Fibroblast of upper back skin (primary cell): ENCODE measurements around the gene KCNA3.

Source experiments
- DNase-seq: peaks from one replicate; pipeline ENCODE4 v3.0.0-alpha.2; 2013

Gene KCNA3

GRCh38 chr1:110674337-110675059, at the start of gene KCNA3:
KCNA3 (minus strand) TSS chr1:110674940; CDS start chr1:110674809, 131 bp downstream.
- DNase-seq, result no peak

GRCh38 chr1:110722807-110723206, 48.1 kb upstream of the KCNA3 start:
- no peak for DNase-seq

GRCh38 chr1:110719908-110720307, 45.2 kb upstream of the KCNA3 start:
- no peak for DNase-seq

DNA sequence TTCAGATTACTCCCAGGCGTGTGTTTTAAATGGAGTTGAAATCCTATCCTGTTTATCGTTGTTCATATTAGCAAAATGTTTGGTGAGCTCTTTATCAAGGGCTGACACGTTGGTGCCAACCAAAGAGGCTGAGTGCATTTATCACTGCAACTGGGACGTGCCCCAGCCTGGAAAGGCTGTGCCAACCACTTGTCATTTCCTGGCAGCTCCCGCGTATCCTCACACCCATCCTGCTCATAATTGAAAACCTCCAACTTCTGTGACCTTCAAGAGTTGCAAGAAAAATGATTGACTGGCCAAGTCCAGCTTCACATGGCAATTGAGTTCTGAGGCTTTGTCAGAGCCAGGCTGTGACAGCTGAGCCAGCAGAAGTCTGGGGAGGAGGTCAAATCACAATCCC, 43.7 kb upstream of the KCNA3 start:
- no peak for DNase-seq

GRCh38 chr1:110717179-110717578, 42.4 kb upstream of the KCNA3 start:
- DNase-seq, result no peak

DNA sequence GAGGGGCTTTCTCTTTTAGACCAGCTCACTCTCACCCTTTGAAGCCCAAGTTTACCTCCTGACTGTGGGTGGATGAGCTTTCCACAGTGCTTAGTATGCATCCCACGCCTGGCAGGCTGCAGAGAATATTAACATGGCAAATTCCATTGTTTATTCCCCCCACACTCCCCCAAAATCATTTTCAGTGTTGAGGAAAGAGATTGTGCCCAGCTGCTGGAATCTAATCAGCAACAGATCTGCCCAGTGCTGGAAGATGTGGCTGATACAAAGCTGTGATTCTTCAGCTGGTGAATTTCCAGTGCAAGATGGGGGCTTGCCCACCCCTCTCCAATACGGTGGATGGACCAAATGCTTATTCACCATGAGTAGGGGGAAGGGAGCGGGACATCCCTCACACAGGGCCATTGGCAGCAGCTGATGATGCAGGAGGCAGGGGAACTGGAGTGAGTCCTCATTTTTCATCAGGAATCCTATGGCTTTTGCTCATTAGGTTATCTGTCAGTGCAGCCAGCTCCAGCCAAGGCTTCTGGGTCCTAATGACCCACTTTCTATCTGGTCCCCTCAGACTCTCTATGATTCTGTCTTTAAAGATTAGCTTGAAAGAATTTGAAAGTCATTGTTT, 39.7 kb upstream of the KCNA3 start:
- DNase-seq, result no peak

- no peak for DNase-seq
Observed at GRCh38 chr1:110713221-110713620, 38.5 kb upstream of the KCNA3 start.

GRCh38 chr1:110710314-110710713, 35.6 kb upstream of the KCNA3 start:
- no peak for DNase-seq

DNA sequence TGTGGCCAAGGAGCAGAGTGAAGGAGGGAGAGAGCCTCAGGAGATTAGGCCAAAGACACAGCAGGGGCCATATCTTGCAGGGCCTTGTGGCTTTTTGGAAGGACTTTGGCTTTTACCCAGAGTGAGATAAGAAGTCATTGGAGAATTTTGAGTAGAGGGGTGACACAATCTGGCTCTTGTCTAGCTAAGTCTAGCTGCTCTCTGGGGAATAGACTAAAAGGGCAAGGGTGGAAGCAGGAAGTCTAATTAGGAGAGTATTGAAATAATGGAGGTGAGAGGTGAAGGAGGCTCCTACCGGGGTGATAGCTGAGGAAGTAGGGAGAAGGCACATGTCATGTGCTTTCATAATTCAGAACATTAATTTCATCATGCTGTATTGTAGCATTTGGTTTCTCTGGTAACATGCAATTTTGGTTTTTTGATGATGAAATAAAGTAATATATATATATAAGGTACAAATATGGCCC, 34.3 kb upstream of the KCNA3 start:
- no peak for DNase-seq

- no peak for DNase-seq
Observed at GRCh38 chr1:110707232-110707631, 32.5 kb upstream of the KCNA3 start.

- no peak for DNase-seq
Observed at GRCh38 chr1:110706621-110707020, 31.9 kb upstream of the KCNA3 start.

- no peak for DNase-seq
Observed at GRCh38 chr1:110702260-110702659, 27.5 kb upstream of the KCNA3 start.

DNA sequence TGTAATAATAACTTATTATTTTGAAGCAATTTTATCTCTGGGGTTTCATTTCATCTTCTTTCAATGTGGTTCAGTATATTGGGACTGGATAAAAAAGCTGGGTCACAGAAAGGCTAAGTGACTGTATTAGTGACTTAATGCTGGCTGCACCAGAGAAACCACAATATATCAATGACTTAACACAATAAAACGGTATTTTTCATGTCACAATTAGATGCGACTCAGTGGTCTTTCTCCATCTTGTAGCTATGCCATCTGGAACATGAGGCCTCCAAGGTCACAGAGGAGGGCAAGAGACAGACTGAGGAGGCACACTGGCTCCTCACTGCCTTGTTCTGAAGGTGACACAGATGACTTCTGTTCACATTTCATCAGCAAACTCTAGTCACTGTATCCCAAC, 26.0 kb upstream of the KCNA3 start:
- DNase-seq, result no peak

DNA sequence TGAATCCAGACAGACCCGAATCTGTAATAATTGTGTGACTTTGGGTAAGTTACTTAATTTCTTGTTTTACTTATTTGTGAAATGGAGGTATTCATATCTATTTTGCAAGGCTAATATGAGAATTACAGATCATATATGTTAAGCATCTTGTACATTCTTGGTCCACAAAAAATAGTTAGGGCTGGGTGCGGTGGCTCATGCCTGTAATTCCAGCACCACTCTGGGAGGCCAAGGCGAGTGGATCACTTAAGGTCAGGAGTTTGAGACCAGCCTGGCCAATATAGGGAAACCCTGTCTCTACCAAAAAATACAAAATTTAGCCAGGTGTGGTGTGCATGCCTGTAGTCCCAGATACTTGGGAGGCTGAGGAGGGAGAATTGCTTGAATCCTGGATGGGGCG, 22.9 kb upstream of the KCNA3 start:
- no peak for DNase-seq

GRCh38 chr1:110696818-110697217, 22.1 kb upstream of the KCNA3 start:
- DNase-seq, result no peak

DNA sequence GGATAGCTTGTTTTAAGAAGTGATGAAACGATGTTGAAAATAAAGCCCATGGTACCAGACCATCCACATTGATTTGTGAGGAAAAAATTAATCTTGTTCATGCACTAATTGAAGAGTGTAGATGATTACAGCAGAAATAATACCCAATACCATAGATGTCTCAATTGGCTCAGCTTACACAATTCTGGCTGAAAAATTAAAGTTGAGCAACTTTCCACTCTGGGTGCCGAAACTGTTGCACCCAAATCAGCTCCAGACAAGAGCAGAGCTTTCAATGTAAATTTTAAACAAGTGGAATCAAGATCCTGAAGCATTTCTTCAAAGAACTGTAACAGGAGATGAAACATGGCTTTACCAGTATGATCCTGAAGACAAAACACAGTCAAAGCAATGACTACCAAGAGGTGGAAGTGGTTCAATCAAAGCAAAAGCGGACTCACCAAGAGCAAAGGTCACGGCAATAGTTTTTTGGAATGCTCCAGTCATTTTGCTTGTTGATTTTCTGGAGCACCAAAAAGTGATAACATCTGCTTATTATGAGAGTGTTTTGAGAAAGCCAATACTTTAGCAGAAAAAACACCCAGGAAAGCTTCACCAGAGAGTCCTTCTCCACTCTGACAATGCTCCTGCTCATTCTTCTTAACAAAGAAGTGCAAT, 16.1 kb upstream of the KCNA3 start:
- no peak for DNase-seq

GRCh38 chr1:110689868-110690267, 15.1 kb upstream of the KCNA3 start:
- DNase-seq, result no peak

DNA sequence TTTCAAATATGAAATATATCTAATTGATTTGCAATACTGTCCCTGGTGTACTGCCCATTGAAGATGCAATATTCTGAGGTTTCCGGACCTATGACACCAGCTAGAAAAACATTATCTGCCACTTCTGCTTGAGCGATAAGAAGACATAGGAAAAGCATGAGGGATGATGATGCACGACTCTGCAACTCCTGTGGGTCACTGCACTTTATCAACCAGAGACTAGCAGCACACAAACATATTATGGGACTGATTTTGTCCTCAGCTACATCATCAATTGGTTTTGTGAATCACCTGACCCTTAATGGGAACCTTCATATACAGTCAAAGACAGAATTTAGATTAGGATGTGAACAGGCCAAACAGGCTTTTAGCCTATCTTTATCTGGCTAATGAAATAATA, 13.8 kb upstream of the KCNA3 start:
- no peak for DNase-seq

- peak; percentile 28 for DNase-seq
Observed at GRCh38 chr1:110687250-110687649, 12.5 kb upstream of the KCNA3 start.

DNA sequence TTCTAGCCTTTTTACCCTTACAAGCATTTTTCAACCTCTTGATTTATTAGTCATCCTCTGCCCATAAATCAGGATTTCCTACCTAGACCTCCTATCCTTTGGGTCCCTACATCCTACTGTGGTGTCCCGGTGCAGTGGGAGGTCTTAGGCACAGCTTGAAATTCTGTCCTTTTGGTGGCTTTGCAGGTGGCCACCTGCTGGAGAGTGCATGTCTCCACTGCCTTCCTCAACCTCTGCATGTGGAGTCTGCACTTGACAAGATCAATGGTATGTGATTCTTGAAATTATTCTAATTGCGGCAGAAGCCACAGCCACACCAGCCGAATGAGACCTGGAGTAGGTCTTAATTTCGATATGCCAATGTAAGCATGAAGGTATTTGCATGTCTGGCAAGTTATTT, 11.4 kb upstream of the KCNA3 start:
- no peak for DNase-seq

GRCh38 chr1:110684491-110684890, 9.8 kb upstream of the KCNA3 start:
- DNase-seq, result no peak

DNA sequence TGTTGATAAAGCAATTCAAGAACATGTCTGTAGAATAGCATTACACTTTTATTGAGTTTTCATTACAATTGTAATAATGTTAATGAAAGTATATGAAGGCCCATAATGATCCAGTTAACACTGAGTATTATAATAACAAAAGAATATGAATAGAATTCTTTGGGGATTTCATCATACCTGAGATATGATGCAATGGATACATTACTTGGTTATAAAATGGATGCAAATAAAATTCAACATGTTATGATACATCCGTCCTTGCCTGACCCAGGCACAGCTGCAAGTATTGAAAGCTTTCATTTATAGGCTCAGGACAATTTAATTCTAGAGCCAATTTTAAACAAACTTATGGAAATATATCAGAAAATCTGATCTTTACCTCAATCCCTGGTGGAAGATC, 8.2 kb upstream of the KCNA3 start:
- no peak for DNase-seq

GRCh38 chr1:110680036-110680735, 5.4 kb upstream of the KCNA3 start:
- no peak for DNase-seq

DNA sequence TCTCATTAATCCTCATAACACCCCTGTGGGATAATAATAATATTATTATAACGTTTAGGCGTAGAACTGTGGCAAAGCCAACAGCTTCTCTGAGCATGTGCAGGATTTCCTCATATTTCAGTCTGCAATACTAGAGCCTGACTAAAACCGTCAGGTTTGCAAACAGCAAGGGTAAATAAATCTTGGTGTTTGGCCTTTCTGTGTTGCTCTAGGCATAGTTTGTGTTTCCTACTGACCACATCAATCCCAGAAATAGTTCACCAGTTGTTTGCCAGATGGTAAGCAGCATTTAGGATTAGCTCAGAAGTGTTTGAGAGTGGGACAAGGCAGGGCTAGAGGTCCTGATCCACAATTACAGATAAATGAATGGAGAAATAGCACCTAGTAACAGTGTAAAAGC, 2.8 kb upstream of the KCNA3 start:
- DNase-seq, result no peak
